GM13977 (cell line): ENCODE data around the gene IL34.

Source experiments
- DNase-seq: peaks from one replicate; pipeline ENCODE4 v3.0.0; 2012; ENCODE audit warnings: low spot score
- CTCF ChIP-seq: IDR thresholded peaks from 2 replicates; pipeline ENCODE4 v1.5.1; 2012; ENCODE audit warnings: mild to moderate bottlenecking, control low read depth; ENCODE audit not compliant: insufficient read depth; ENCODE audit errors: extremely low read depth, missing control alignments
- in situ Hi-C: fragments of 300-500 bp; cut with MboI; formaldehyde crosslinking; loops from one replicate; pipeline ENCODE4 v1.12.0; 2022; ENCODE audit warnings: low sequenced_read_pairs, low pct_unique_long_range_greater_than_20kb, mixed read lengths, inconsistent platforms; ENCODE audit not compliant: unreplicated experiment

Gene IL34

GRCh38 chr16:70652322-70652721 lies 6.0 kb downstream of the IL34 start:
- TF ChIP-seq CTCF, result no peak
- in situ Hi-C loops, result no loop called here
- no peak for DNase-seq

- no peak for TF ChIP-seq CTCF
- in situ Hi-C loops, result no loop called here
- no peak for DNase-seq
These were observed 7.0 kb downstream of the IL34 start for GRCh38 chr16:70653406-70653805.

GRCh38 chr16:70653809-70654771 lies 7.7 kb downstream of the IL34 start:
- peak; percentile 83 for DNase-seq
- in situ Hi-C loops, result no loop called here
- peak; percentile 82 for TF ChIP-seq CTCF

- in situ Hi-C loops, result no loop called here
- TF ChIP-seq CTCF, result no peak
- no peak for DNase-seq
These were observed 9.8 kb downstream of the IL34 start for GRCh38 chr16:70656065-70656711.

- in situ Hi-C loops, result no loop called here
- no peak for DNase-seq
- TF ChIP-seq CTCF, result no peak
These were observed 10.4 kb downstream of the IL34 start for GRCh38 chr16:70656712-70657263.

- in situ Hi-C loops, result no loop called here
- DNase-seq, result no peak
- TF ChIP-seq CTCF, result no peak
These were observed 11.6 kb downstream of the IL34 start for GRCh38 chr16:70657956-70658355.
